ENCODE results near the gene ARHGAP15. TPM values are rescaled to one million over a fixed set of nuclear protein-coding genes. Genes with fewer than 3 reads are reported as not detected.

The ARHGAP15 gene
- total RNA-seq, 3 donors from 2014 or later (not counting 1 experiment from before 2014, with no cell fraction given) = 148 to 168 (median 165) TPM

- ATAC-seq = no peak
- Mint-ChIP-seq H3K4me1 (peaks cover 6 to 17% of the 10 kb centered on the region in 2 donors), H3K9me3 (no peaks in the 10 kb centered on the region)
Measured at GRCh38 chr2:143764261-143764660, 635.0 kb downstream of the ARHGAP15 start.

GRCh38 chr2:143764706-143765105 lies 635.5 kb downstream of the ARHGAP15 start:
- peaks cover 19% of the 10 kb centered on the region for H3K36me3 Mint-ChIP-seq
- no peaks in the 10 kb centered on the region for H3K27me3 ChIP-seq (ENCODE audit: control insufficient read depth, insufficient read depth, low read length)
- H3K9me3 ChIP-seq (ENCODE audit: control insufficient read depth, insufficient read depth, low read length) = no peaks in the 10 kb centered on the region
- no peaks in the 10 kb centered on the region for H3K9me3 Mint-ChIP-seq
- no peak overlapping the region for H3K27ac Mint-ChIP-seq
- H3K27me3 Mint-ChIP-seq (ENCODE audit: low read depth in 2 of 2) = no peaks in the 10 kb centered on the region
- no peak overlapping the region for H3K4me3 Mint-ChIP-seq
- H3K36me3 ChIP-seq (ENCODE audit: control insufficient read depth, insufficient read depth, low read length) = peaks cover 13% of the 10 kb centered on the region
- no peak overlapping the region for H3K4me3 ChIP-seq (ENCODE audit: low read length)
- no peak for TF ChIP-seq CTCF (IDR thresholded peaks at IDR 0.05)
- ATAC-seq (no peak), DNase-seq (no peak)
- H3K27ac ChIP-seq (ENCODE audit: low read length) = no peak overlapping the region
- intact Hi-C loops (cut with micrococcal nuclease) = no loop called here
- H3K4me1 Mint-ChIP-seq = peaks cover 2 to 14% of the 10 kb centered on the region in 2 donors
- no peaks in the 10 kb centered on the region for H3K4me1 ChIP-seq (ENCODE audit: control insufficient read depth, insufficient read depth, low read length)

More at GRCh38 chr2:143764261-143764660, 635.0 kb downstream of the ARHGAP15 start:
- no peaks in the 10 kb centered on the region for H3K27me3 ChIP-seq (ENCODE audit: control insufficient read depth, insufficient read depth, low read length)
- no peak overlapping the region for H3K4me3 ChIP-seq (ENCODE audit: low read length)
- Mint-ChIP-seq H3K4me3 (no peak overlapping the region), H3K36me3 (peaks cover 16% of the 10 kb centered on the region), H3K27me3 (ENCODE audit: low read depth in 2 of 2) (no peaks in the 10 kb centered on the region), H3K27ac (no peak overlapping the region)
- H3K36me3 ChIP-seq (ENCODE audit: control insufficient read depth, insufficient read depth, low read length) = peaks cover 13% of the 10 kb centered on the region
- H3K9me3 ChIP-seq (ENCODE audit: control insufficient read depth, insufficient read depth, low read length) = no peaks in the 10 kb centered on the region
- no peak overlapping the region for H3K27ac ChIP-seq (ENCODE audit: low read length)
- intact Hi-C loops (cut with micrococcal nuclease) = no loop called here
- DNase-seq = no peak
- 76% methylated on average over 4 of the region's 4 CpGs for WGBS (ENCODE audit: insufficient coverage)
- no peak for TF ChIP-seq CTCF (IDR thresholded peaks at IDR 0.05)
- no peaks in the 10 kb centered on the region for H3K4me1 ChIP-seq (ENCODE audit: control insufficient read depth, insufficient read depth, low read length)

- H3K36me3 ChIP-seq (ENCODE audit: control insufficient read depth, insufficient read depth, low read length) = peaks cover 17% of the 10 kb centered on the region
- H3K27me3 Mint-ChIP-seq (ENCODE audit: low read depth in 2 of 2) = no peaks in the 10 kb centered on the region
- H3K9me3 Mint-ChIP-seq = no peaks in the 10 kb centered on the region
- no peaks in the 10 kb centered on the region for H3K4me1 ChIP-seq (ENCODE audit: control insufficient read depth, insufficient read depth, low read length)
- WGBS (ENCODE audit: insufficient coverage) = no CpG with 5 or more reads among the region's 1 CpG
- ATAC-seq (no peak), DNase-seq (no peak)
- peaks cover 0 to 12% of the 10 kb centered on the region in 2 donors for H3K4me1 Mint-ChIP-seq
- peaks cover 19% of the 10 kb centered on the region for H3K36me3 Mint-ChIP-seq
- no peak overlapping the region for H3K4me3 Mint-ChIP-seq
- H3K27ac ChIP-seq (ENCODE audit: low read length) = no peak overlapping the region
- intact Hi-C loops (cut with micrococcal nuclease) = no loop called here
- no peak overlapping the region for H3K4me3 ChIP-seq (ENCODE audit: low read length)
- H3K9me3 ChIP-seq (ENCODE audit: control insufficient read depth, insufficient read depth, low read length) = no peaks in the 10 kb centered on the region
- no peaks in the 10 kb centered on the region for H3K27me3 ChIP-seq (ENCODE audit: control insufficient read depth, insufficient read depth, low read length)
- TF ChIP-seq CTCF (IDR thresholded peaks at IDR 0.05) = no peak
- H3K27ac Mint-ChIP-seq = no peak overlapping the region
Measured at GRCh38 chr2:143768991-143769390, 639.8 kb downstream of the ARHGAP15 start.

GRCh38 chr2:143771939-143772338 lies 642.7 kb downstream of the ARHGAP15 start:
- ATAC-seq (no peak), DNase-seq (no peak)
- Mint-ChIP-seq H3K4me3 (no peak overlapping the region), H3K4me1 (no peaks in the 10 kb centered on the region), H3K27me3 (ENCODE audit: low read depth in 2 of 2) (no peaks in the 10 kb centered on the region), H3K36me3 (peaks cover 19% of the 10 kb centered on the region), H3K9me3 (no peaks in the 10 kb centered on the region), H3K27ac (no peak overlapping the region)
- intact Hi-C loops (cut with micrococcal nuclease) = no loop called here
- WGBS (ENCODE audit: insufficient coverage) = 84% methylated on average over 6 of the region's 6 CpGs
- H3K4me1 ChIP-seq (ENCODE audit: control insufficient read depth, insufficient read depth, low read length) = no peaks in the 10 kb centered on the region
- H3K9me3 ChIP-seq (ENCODE audit: control insufficient read depth, insufficient read depth, low read length) = no peaks in the 10 kb centered on the region
- H3K36me3 ChIP-seq (ENCODE audit: control insufficient read depth, insufficient read depth, low read length) = peaks cover 17% of the 10 kb centered on the region
- H3K4me3 ChIP-seq (ENCODE audit: low read length) = no peak overlapping the region
- TF ChIP-seq CTCF (IDR thresholded peaks at IDR 0.05) = no peak
- no peak overlapping the region for H3K27ac ChIP-seq (ENCODE audit: low read length)
- no peaks in the 10 kb centered on the region for H3K27me3 ChIP-seq (ENCODE audit: control insufficient read depth, insufficient read depth, low read length)

Data from natural killer cell (primary cell).